ENCODE measurements around the gene RPL18A.
"Not testable (repeated sequence)": the region's sequence is repeated elsewhere in the genome, so short reads cannot be mapped to it uniquely, and the experiment has no call there.

RPL18A gene

GRCh38 chr19:17865364-17866311, 5.9 kb downstream of the RPL18A start:
- in situ Hi-C loops (cut with MboI; ENCODE audit: low sequenced_read_pairs) = loop anchor here (10.0 kb wide), 2 partner anchors 59 to 129 kb away; no protein-coding TSS in a partner anchor

- in situ Hi-C loops (cut with MboI; ENCODE audit: low sequenced_read_pairs) = loop anchor here (10.0 kb wide), 2 partner anchors 58 to 128 kb away; no protein-coding TSS in a partner anchor
Observed at GRCh38 chr19:17866312-17866963, 6.7 kb downstream of the RPL18A start.

GRCh38 chr19:17866964-17867486, 7.3 kb downstream of the RPL18A start:
- in situ Hi-C loops (cut with MboI; ENCODE audit: low sequenced_read_pairs) = loop anchor here (10.0 kb wide), 2 partner anchors 58 to 128 kb away; no protein-coding TSS in a partner anchor

GRCh38 chr19:17868669-17869068, 9.0 kb downstream of the RPL18A start:
- in situ Hi-C loops (cut with MboI; ENCODE audit: low sequenced_read_pairs) = loop anchor here (10.0 kb wide), 2 partner anchors 56 to 126 kb away; no protein-coding TSS in a partner anchor

- in situ Hi-C loops (cut with MboI; ENCODE audit: low sequenced_read_pairs) = loop anchor here (10.0 kb wide), 2 partner anchors 56 to 126 kb away; no protein-coding TSS in a partner anchor
Observed at GRCh38 chr19:17869114-17869608, 9.5 kb downstream of the RPL18A start.

GRCh38 chr19:17871032-17871877, 11.5 kb downstream of the RPL18A start:
- in situ Hi-C loops (cut with MboI; ENCODE audit: low sequenced_read_pairs) = no loop called here

GRCh38 chr19:17871878-17872250, 12.2 kb downstream of the RPL18A start, which contains the start of gene SLC5A5:
TSS of gene SLC5A5 (plus strand) at chr19:17871945. CDS start at chr19:17872320, 375 bp downstream.
- in situ Hi-C loops (cut with MboI; ENCODE audit: low sequenced_read_pairs) = no loop called here

GRCh38 chr19:17872251-17873001, 12.7 kb downstream of the RPL18A start:
- in situ Hi-C loops (cut with MboI; ENCODE audit: low sequenced_read_pairs) = no loop called here

GRCh38 chr19:17873786-17874757, 14.4 kb downstream of the RPL18A start:
- in situ Hi-C loops (cut with MboI; ENCODE audit: low sequenced_read_pairs) = no loop called here

- in situ Hi-C loops (cut with MboI; ENCODE audit: low sequenced_read_pairs) = no loop called here
Observed at GRCh38 chr19:17874758-17875135, 15.0 kb downstream of the RPL18A start.

GRCh38 chr19:17877696-17878095, 18.0 kb downstream of the RPL18A start:
- in situ Hi-C loops (cut with MboI; ENCODE audit: low sequenced_read_pairs) = no loop called here

- in situ Hi-C loops (cut with MboI; ENCODE audit: low sequenced_read_pairs) = no loop called here
Observed at GRCh38 chr19:17879466-17879865, 19.8 kb downstream of the RPL18A start.

- in situ Hi-C loops (cut with MboI; ENCODE audit: low sequenced_read_pairs) = no loop called here
Observed at GRCh38 chr19:17881701-17882100, 22.0 kb downstream of the RPL18A start.

GRCh38 chr19:17883627-17884410, 24.1 kb downstream of the RPL18A start:
- in situ Hi-C loops (cut with MboI; ENCODE audit: low sequenced_read_pairs) = no loop called here

- in situ Hi-C loops (cut with MboI; ENCODE audit: low sequenced_read_pairs) = no loop called here
Observed at GRCh38 chr19:17886515-17886914, 26.8 kb downstream of the RPL18A start.

- in situ Hi-C loops (cut with MboI; ENCODE audit: low sequenced_read_pairs) = not testable (repeated sequence)
Observed at GRCh38 chr19:17887221-17887620, 27.5 kb downstream of the RPL18A start.

GRCh38 chr19:17888260-17888659, 28.6 kb downstream of the RPL18A start:
- in situ Hi-C loops (cut with MboI; ENCODE audit: low sequenced_read_pairs) = no loop called here
